Fibroblast of pulmonary artery (primary cell): ENCODE results near the gene F2RL1.

Experiments
- DNase-seq: peaks from one replicate; pipeline ENCODE4 v3.0.0-alpha.2; 2010; ENCODE audit warnings: low read depth
- H3K4me3 ChIP-seq: replicated peaks from 2 replicates; pipeline ENCODE4 v1.5.1; 2011; ENCODE audit warnings: low read depth, mild to moderate bottlenecking, control low read depth, low read length, moderate library complexity
- CTCF ChIP-seq: IDR thresholded peaks from 2 replicates; pipeline ENCODE4 v1.5.1; 2011; ENCODE audit warnings: mild to moderate bottlenecking, control low read depth, low read length, inconsistent platforms; ENCODE audit errors: missing control alignments

Gene F2RL1

GRCh38 chr5:76794871-76795270 is 24.0 kb upstream of the F2RL1 start:
- H3K4me3 ChIP-seq, result no peak overlapping the region
- peak; percentile 73 for DNase-seq
- no peak for TF ChIP-seq CTCF

- no peak for DNase-seq
- no peak for TF ChIP-seq CTCF
- no peak overlapping the region for H3K4me3 ChIP-seq
Measured at GRCh38 chr5:76799588-76799987, 19.2 kb upstream of the F2RL1 start.

- DNase-seq, result no peak
- H3K4me3 ChIP-seq, result no peak overlapping the region
- TF ChIP-seq CTCF, result no peak
Measured at GRCh38 chr5:76800579-76800978, 18.3 kb upstream of the F2RL1 start.

DNA sequence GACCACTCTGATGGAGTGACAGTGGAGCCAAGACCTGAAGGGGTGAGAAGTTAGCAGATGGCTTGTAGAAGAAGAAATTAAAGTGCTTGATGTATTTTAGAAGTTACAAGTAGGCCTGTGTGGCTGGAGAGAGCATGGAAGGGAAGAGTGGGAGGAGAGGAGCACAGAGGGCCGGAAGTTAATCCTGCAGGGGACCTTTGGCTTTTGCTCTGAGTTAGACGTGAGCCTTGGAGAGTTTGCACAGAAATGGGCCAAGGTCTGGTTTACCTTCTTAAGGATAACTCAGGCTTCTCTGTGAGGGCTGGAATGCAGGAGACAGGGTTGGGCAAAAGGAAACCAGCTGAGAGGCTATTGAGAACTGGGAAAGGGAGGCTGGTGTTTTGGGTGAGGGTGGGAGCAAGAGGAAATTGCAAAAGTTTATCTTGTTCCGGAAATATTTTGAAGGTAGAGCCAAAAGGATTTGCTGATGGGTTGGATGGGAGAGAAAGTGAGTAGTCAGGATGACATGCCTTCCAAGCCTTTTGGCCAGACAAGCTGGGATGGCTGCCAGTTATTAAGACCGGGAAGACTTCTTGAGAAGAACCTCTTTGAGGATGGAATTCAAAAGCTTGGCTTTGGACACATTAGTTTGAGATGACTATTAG is 17.5 kb upstream of the F2RL1 start:
- no peak overlapping the region for H3K4me3 ChIP-seq
- no peak for TF ChIP-seq CTCF
- DNase-seq, result peak; percentile 99

GRCh38 chr5:76801803-76802195 is 17.0 kb upstream of the F2RL1 start:
- TF ChIP-seq CTCF, result no peak
- no peak overlapping the region for H3K4me3 ChIP-seq
- no peak for DNase-seq

DNA sequence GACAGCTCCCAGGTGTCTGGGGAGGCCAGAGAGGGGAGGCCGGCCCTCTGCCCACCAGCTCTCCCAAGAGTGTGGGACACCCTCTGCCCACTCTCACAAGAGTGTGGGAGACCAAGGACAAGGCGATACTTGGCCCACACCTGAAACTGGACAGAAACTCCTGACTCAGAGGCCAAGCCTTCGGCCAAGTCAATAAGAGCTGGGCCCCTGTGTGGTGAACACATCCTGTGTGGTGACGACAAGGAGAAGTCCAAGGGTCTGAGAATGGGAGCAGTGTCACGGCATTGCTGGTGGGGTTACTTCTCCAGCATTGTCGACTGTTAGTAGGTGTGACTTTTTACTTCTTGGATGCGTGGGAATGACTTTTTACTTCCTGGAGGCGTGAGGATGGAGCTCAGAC is 14.6 kb upstream of the F2RL1 start:
- no peak for TF ChIP-seq CTCF
- H3K4me3 ChIP-seq, result no peak overlapping the region
- DNase-seq, result peak; percentile 79

- DNase-seq, result peak; percentile 98
- TF ChIP-seq CTCF, result no peak
- no peak overlapping the region for H3K4me3 ChIP-seq
Measured at GRCh38 chr5:76805821-76806505, 12.9 kb upstream of the F2RL1 start.
